Measurements from ENCODE around the gene ZNF358.

Gene ZNF358

GRCh38 chr19:7541828-7542443 lies 26.0 kb downstream of the ZNF358 start:
- H3K4me3 ChIP-seq = no peak overlapping the region
- intact Hi-C loops (cut with DNase I; ENCODE audit: low total_unique reads) = no loop called here

GRCh38 chr19:7542556-7543348 lies 26.8 kb downstream of the ZNF358 start:
- no peak for TF ChIP-seq CTCF (IDR thresholded peaks at IDR 0.05)
- H3K9me3 ChIP-seq = no peaks in the 10 kb centered on the region
- no peak overlapping the region for H3K4me3 ChIP-seq
- no peaks in the 10 kb centered on the region for H3K27me3 ChIP-seq
- intact Hi-C loops (cut with DNase I; ENCODE audit: low total_unique reads) = no loop called here
- H3K36me3 ChIP-seq = peaks cover 49 to 85% (median 62%) of the 10 kb centered on the region in 3 donors
- no peak for DNase-seq
- no peak overlapping the region for H3K27ac ChIP-seq
- H3K4me1 ChIP-seq = no peaks in the 10 kb centered on the region

More at GRCh38 chr19:7541828-7542443, 26.0 kb downstream of the ZNF358 start:
- Histone ChIP-seq H3K9me3 (no peaks in the 10 kb centered on the region), H3K36me3 (peaks cover 49 to 93% (median 68%) of the 10 kb centered on the region in 3 donors), H3K4me1 (no peaks in the 10 kb centered on the region), H3K27ac (no peak overlapping the region), H3K27me3 (no peaks in the 10 kb centered on the region)
- no peak for DNase-seq
- TF ChIP-seq CTCF (IDR thresholded peaks at IDR 0.05) = no peak

- peaks cover 37 to 69% (median 49%) of the 10 kb centered on the region in 3 donors for H3K36me3 ChIP-seq
- no peaks in the 10 kb centered on the region for H3K4me1 ChIP-seq
- no peak overlapping the region for H3K27ac ChIP-seq
- DNase-seq = no peak
- intact Hi-C loops (cut with DNase I; ENCODE audit: low total_unique reads) = no loop called here
- no peaks in the 10 kb centered on the region for H3K9me3 ChIP-seq
- no peaks in the 10 kb centered on the region for H3K27me3 ChIP-seq
- TF ChIP-seq CTCF (IDR thresholded peaks at IDR 0.05) = no peak
- H3K4me3 ChIP-seq = no peak overlapping the region
Observed at GRCh38 chr19:7544626-7545025, 28.7 kb downstream of the ZNF358 start.

GRCh38 chr19:7545300-7545699 lies 29.4 kb downstream of the ZNF358 start:
- Histone ChIP-seq H3K4me1 (no peaks in the 10 kb centered on the region), H3K4me3 (no peak overlapping the region), H3K36me3 (peaks cover 37 to 69% (median 49%) of the 10 kb centered on the region in 3 donors), H3K27ac (no peak overlapping the region), H3K27me3 (no peaks in the 10 kb centered on the region), H3K9me3 (no peaks in the 10 kb centered on the region)
- no peak for DNase-seq
- no peak for TF ChIP-seq CTCF (IDR thresholded peaks at IDR 0.05)
- intact Hi-C loops (cut with DNase I; ENCODE audit: low total_unique reads) = no loop called here

- H3K27ac ChIP-seq = no peak overlapping the region
- no peaks in the 10 kb centered on the region for H3K9me3 ChIP-seq
- TF ChIP-seq CTCF (IDR thresholded peaks at IDR 0.05) = no peak
- intact Hi-C loops (cut with DNase I; ENCODE audit: low total_unique reads) = no loop called here
- peaks cover 0 to 2% (median 0%) of the 10 kb centered on the region in 4 donors for H3K4me1 ChIP-seq
- no peak for DNase-seq
- H3K4me3 ChIP-seq = no peak overlapping the region
- no peaks in the 10 kb centered on the region for H3K27me3 ChIP-seq
- H3K36me3 ChIP-seq = peaks cover 34 to 69% (median 49%) of the 10 kb centered on the region in 3 donors
Observed at GRCh38 chr19:7545904-7546303, 30.0 kb downstream of the ZNF358 start.

All from tibial artery (tissue), 4 donors.